HG02870 (cell line): ENCODE data around the gene TRMT10A.

Experiments
- ATAC-seq: cut with Tn5 transposase; IDR thresholded peaks from one replicate; pipeline ENCODE4 v1.9.1; 2021; ENCODE audit warnings: mild to moderate bottlenecking, moderate library complexity; ENCODE audit not compliant: unreplicated experiment

Gene TRMT10A, protein sequence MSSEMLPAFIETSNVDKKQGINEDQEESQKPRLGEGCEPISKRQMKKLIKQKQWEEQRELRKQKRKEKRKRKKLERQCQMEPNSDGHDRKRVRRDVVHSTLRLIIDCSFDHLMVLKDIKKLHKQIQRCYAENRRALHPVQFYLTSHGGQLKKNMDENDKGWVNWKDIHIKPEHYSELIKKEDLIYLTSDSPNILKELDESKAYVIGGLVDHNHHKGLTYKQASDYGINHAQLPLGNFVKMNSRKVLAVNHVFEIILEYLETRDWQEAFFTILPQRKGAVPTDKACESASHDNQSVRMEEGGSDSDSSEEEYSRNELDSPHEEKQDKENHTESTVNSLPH

DNA sequence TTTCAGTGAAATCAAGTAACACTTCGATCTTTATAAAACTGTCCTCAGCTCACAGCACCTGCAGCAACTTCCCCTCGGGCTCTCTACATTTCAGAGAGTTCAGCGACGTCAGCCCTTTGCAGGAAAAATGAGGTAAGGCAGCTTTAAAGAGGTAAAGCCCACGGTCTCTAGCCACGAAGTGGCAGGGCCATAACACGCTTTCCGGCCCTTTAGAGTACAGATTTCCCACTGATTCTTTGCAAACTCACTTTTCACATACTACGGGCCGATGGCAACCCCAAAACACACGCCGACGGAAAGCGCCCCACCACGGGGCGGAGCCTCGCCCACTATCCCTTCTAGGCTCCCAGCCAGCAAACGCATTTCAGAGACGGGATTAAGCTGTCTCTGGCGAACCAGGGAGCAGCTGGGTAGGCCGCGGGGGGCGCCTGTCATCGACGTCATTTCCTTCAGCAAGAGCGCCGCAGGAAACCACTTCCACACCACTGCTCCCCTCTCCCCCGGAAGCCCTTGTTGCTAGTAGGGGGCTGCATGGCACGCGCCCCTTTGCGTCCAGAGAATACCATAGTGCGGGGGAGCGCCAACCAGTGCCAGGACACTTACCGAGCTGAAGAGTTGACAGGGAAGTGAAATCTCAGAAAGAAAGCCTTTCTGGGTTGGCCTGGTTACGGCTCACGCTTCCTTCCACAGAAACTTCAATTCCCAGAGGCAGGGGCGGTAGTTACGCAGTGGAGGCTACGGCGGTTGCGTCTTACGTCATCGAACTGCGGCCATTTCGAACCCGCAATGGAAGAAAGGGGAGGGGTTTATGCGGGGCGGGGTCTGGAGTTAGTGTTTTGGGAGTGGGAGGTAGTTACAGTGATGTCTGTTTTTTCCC lies at the start of gene TRMT10A:
Gene TRMT10A (minus strand): TSS at position 730 of the 877 bp plus-strand sequence. CDS start 4,701 bp downstream, outside the sequence.
- peak; percentile 95 for ATAC-seq

DNA sequence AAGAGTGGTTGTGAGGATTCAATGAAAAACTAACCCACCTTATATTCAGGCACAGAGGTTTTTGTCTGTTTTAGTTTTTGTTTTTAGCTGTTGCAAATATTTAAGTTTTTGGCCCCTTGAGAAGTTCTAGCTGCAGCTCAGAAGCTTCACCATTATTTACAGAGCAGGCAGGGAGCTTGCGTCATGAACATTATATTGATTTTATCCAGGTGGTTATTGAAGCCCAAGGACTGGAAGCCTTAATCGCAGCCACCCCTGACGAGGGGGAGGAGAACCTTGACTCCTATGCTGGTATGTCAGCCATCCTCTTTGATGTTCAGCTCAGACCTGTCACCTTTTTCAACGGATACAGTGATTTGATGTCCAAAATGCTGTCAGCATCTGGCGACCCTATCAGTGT lies 48.9 kb upstream of the TRMT10A start:
- no peak for ATAC-seq

DNA sequence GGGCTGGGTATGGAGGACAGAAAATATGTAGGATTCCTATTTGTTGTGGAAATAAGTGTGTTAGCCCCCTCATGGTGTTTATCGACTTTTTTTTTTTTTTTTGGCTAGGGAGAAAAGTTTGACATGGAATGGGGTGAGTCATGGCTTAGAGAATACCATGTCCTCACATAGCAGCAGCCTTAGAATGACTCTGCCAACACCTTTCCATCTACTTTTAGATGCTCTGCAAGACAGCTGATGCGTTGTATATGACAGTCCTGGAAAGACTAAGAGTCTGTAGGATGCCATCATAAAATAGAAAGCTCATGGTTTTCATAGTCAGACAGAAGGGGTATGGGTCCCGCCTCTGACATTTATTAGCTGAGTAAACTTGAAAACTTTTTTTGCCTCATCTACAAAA lies 48.4 kb upstream of the TRMT10A start:
- ATAC-seq: no peak

DNA sequence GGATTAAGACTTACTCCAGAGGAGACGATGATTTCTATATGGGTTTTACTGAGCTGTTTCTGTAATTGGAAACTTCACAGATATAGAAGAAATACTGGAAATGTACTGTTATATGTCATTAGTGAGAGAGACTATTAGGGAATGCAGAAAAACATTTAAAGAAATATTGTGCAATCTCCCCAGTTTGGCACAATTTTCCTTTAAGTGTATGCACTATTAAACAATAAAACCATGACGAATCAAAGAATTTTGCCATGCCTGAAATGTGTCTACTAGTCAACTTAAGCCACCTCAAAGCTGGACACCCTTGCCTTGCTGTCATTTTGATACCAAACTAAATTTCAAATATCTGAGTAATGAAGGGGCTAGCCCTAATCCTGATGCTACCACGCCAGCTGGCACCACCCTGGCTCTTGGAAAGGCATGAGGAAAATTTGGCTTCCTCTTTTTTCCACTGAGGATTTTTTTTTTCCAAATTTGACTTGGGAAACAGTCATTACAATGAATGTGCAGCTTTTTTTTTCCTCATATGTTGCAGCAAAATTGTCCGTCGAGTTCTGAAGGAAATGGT lies 46.9 kb upstream of the TRMT10A start:
- no peak for ATAC-seq

DNA sequence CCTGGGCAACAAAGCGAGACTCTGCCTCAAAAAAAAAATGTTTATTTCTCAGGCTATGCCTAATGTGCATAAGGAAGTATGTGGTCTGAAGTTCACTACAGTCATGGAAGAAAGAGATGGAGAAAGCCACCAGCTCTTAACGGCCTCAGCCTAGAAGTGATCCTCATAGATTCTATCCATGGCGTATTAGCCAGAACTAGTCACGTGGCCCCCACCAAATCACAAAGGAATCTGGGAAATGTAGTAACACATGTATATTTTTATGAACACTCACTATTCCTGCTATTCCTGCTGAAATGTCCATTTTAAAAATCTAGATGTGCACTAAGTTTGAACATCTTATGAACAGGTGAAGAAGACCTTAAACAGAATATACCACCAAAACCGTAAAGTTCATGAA lies 44.6 kb upstream of the TRMT10A start:
- ATAC-seq: no peak

DNA sequence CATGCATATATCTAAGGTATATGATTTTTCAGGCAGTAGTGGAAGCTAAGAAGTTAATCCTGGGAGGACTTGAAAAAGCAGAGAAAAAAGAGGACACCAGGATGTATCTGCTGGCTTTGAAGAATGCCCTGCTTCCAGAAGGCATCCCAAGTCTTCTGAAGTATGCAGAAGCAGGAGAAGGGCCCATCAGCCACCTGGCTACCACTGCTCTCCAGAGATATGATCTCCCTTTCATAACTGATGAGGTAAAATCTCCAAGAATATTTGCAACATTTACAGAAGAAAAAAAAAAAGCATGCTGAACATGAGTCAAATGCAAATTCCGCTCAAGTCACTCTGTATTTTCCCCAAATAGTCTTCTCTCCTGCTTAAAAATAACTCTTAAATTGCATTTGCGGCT lies 42.9 kb upstream of the TRMT10A start:
- no peak for ATAC-seq

DNA sequence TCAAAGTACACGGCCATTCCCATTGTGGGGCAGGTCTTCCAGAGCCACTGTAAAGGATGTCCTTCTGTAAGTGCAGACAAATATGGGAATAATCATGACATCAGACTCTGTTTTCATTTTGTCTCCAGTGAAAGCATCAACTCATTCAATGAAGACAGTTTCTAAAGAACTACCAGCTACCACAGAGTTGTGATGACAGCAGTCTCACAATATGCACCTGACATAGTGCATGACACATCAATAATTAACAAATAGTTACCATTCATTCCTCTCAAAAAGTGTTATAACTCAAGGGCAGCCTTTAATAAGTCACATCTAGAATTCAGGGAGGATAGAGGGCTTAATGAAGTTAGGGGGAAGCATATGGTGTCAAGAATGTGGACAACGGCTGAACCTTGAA lies 31.0 kb upstream of the TRMT10A start:
- no peak for ATAC-seq

DNA sequence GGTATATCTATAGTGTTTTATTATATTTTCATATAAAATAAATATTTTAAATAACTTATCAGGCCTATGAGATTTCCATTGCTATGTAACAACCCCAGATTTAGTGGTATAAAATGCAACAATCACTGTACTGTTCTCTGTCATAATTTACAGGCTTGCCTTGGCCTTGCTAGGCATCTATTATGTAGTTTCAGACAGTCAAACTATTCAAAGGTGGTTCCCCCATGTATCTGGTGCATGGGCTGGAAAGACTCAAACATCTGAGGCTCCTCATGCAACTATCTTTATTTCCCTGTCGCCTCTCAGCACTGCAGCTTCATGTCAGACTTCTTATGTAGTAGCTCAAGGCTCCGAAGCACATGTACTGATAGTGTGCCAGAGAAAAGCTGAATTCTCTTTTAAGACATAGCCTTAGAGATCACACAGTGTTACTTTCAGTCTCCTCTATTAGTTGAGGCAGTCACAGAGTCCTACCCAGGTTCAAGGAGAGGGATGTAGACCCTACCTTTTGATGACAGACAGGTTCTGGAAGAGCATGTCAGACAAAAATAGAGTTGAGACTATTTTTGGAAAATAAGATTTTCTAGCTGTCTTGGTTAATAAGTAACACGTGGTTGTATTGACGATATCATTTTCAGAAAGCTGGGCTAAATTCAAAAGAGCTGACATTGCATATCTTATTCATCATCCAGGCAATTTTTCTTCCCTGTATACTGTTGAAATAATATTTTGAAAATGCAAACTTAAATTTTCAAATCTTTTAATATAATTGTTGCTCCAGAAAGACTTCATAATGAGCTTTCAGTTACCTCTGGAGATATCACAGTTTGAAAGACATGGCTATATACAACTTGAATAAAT lies 30.2 kb upstream of the TRMT10A start:
- no peak for ATAC-seq

DNA sequence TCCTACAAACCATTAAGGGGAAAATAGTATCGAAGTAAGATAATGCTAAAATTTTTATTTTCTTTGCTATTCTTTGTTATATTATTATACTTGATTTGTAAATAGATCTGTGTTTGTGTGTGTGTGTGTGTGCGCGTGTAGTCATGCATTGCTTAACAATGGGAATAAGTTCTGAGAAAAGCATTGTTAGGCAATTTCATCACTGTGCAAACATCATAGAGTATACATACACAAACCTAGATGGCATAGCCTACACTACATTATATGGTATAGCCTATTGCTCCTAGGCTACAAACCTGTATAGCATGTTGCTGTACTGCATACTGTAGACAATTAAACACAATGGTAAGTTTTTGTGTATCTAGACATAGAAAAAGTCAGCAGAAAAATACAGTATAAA lies 27.9 kb upstream of the TRMT10A start:
- ATAC-seq: no peak

DNA sequence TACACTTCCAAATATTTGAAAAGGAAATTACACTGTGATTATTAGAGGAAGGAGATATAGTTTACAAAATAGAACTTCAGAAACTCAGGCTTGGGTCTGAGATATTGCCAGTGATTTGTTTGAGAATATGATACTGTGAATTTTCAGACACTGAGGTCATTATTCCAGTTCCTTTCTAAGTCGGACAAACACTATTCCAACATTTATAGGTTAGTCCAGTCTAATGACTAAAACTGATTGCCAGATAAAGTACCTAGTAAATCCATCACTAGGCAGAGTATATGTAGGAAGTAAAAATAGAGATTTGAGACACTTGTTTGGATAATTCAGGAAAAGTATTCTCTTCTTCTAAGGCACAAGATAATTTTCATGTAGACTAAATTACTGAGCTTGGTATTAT lies 24.0 kb upstream of the TRMT10A start:
- no peak for ATAC-seq

DNA sequence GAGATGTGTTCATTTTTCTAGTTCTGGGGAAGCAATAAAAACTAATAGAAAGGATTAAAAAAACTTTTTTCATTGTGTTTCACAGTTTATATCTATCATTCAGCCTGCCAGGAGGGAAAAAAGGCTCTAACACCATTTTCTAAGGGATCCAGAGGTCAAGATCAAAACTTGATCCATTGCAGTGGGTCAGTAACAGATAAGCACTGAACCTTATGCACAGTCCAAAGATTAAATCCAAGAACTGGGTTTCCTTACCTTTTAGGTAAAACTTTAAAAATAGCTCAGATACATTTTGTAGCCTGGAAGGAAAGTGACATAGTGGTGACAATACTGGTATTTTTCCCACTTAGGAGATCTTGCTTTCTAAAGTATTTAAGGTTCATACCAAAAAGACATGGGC lies 23.5 kb upstream of the TRMT10A start:
- ATAC-seq: no peak

DNA sequence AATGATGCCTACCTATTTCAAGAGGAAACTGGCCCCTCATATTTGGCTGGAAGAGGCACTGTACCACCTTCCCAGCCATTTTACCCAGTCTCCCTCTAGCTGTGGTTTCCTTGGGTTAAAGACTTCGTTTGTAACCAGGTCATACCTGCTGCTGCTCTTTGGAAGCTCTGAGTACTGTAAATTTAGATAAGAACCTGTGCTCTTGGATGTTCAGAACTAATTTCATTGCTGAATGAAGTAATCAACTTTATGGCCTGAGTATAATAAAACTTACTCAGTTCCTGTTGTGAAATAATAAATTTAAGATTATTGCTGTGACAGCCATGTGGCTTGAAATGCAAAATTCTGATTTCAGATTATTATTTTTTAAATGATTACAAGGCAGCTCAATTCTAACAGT lies 23.0 kb upstream of the TRMT10A start:
- no peak for ATAC-seq

DNA sequence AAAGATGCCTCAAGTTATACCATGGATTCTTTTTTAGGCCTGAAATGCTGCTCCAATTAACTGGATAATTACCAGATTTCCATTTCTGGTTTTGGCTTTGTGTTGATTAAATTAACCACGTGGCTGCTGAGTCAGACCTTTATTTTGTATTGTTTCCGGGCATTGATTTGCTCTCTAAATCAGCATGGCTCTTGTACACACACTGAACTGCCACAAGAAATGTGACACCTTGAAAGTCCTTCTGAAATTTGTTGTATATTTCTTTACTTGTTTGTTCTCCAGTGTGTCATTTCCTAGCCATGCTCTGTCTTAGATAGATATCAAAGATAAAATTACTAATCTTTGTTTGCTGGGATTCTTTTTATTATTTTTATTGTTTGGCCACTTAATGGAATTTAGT lies 22.5 kb upstream of the TRMT10A start:
- ATAC-seq: no peak

DNA sequence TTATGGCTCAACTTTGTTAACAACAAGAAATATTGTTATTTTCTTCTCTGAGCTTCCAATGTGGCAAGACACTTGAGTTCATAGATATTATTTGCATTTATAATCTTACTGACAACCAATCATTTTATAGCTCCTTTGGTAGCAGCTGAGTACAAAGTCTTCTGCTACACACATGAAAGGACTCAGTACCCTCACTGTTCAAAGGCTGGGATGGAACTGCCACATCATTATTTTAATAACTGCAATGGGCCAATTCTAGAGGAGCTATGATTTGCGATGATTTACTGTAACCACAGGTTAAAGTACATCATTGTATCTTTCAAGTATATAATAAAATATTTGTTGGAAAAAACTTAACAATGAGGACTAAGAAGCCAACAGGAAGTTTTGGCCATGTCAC lies 21.7 kb upstream of the TRMT10A start:
- ATAC-seq: no peak

DNA sequence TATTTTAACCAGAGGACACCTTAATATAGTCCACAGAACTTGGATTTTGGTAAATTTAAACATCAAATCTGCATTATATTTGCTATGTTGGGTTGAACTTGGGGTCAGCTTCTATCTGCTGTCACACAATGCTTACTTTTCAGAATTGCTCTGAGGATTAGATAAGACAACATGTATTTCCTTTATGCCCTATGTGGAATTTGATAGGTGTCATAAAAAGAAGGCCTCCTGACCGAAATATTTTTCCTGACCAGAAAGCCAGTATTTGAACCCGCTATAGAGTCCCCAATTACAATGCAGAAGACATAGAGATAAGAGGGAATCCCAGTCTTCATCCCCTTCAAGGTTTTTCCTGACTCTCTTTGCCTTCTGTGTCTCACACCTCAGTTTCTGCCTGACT lies 14.9 kb upstream of the TRMT10A start:
- ATAC-seq: no peak

DNA sequence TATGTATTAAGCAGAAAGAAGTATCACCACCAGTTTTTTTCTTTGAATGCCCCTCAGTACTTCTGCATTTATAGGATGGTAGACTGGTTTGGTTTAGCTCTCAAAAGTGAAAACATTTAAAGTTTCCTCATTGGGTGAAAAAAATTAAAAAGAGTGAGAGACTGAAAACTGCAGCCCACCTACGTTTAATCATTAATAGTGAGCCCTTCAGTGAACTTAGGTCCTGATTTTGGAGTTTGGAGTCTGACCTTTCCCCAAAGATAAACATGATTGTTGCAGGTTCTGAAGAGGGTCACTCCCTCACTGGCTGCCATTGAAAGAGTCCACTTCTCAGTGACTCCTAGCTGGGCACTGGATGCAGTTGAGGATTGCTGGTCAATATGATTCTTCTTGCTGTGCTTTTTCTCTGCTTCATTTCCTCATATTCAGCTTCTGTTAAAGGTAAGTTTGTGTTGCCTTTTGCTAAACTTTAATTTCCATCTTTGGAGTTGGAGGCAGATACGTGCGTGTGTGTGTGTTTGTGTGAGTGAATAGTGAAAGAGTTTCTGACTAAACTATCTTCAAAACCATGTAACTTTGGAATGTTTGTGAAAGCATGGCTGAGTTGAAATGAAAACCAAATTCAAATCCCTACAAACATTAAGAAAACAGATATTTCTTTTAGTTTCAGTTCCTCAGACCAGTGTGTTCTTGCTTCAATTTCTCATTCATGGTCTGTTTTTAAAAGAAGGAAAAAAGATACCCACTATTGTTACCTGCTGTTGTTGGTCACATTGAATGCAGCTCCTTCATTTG lies 10.9 kb upstream of the TRMT10A start, which contains the start of gene MTTP:
Gene MTTP (plus strand): TSS at position 295 of the 795 bp plus-strand sequence. CDS start 86 bp downstream, at position 381.
- peak; percentile 87 for ATAC-seq

DNA sequence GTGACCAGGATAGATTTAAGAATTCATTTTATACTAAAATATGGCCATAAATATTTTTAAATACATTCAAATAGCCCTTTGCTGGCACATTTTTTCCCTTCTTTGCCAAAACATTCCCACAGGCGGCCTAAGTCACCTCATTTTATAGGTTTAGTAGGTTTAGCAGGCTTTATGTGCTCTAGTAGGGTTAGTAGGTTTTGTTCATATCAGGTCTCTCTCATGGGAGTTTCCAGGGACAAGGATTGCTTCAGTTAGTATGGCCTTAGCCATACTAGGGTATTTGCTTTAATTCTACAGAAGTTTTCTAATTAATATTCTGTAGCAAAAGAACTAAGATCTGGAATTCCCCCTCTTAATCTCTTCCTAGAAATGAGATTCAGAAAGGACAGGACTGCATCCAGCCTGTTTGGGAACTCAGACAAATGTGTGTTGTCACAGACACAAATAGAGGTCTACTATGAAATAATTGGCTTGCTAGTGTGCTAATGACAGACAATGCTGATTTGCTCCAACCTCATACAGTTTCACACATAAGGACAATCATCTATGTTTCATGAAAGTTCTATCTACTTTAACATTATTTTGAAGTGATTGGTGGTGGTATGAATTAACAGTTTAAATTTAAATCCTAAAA lies 10.0 kb upstream of the TRMT10A start:
- ATAC-seq: no peak

DNA sequence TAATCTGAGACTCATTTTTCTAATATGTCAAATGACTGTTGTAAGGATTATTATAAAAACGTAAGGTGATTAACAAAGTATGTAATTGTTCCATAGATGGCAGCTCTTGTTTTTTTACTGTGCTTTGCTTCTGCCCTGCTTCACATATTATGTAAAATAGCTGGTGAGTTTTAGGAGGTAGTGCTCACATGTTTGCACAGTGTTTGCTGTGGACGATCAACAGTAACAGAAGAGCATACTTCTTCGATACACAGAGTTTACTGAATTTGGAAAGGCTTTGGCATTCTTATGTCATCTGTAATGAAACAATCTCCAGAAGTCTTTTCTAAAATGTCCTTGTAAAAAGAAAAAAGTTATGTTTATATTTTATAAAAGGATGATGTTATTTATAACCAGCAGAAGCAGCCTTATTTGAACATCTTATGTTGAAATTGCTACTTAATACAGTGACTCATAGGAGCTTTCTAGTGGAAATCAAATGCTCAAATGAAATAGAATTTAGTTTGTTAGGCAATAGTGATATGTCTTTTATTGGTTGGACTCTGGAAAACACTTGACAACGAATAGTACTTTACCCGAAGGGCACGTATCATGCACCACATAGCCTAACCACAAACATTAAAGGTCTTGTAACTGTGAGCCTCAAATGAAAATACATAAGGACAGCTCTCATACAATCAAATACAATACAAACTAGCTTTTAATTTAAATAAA lies 8.8 kb upstream of the TRMT10A start:
- no peak for ATAC-seq

DNA sequence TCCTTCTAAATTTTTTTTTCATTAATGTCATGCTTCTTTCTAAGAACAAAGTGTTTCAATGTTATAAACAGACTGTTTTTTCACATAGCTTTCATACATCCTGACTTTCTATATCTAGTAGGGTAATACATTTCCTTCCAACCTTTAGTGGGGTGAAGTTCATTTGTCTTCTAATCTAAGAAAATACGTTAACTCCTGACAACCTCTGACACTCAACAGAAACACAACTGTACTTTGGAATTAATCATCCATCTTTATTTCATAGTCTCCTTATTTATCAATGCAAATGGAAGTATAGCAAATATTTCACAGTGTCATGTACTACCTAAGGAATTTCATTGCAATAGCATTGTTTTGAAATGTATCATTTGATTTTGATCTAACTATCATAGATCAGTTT lies 8.0 kb upstream of the TRMT10A start:
- no peak for ATAC-seq
